HepG2 (cell line): ENCODE data around the gene GRIK4.

Experiments used
- ARID2 ChIP-seq: sonication (generic); formaldehyde crosslinking; IDR thresholded peaks from 2 replicates; pipeline ENCODE4 v1.8.1; 2022; ENCODE audit warnings: mild to moderate bottlenecking, missing genetic modification reagents, borderline replicate concordance
- ATF2 ChIP-seq: sonication (generic); formaldehyde crosslinking; IDR thresholded peaks from 2 replicates; pipeline ENCODE4 v1.4.0; 2020; ENCODE audit warnings: missing genetic modification reagents
- ATF4 ChIP-seq, 2 experiments: fragments of 450-650 bp in 1 of 2; sonication (generic) in 1 of 2; formaldehyde crosslinking; IDR thresholded peaks; 2 replicates each; pipeline versions ENCODE4 v1.5.0 to v1.8.0; 2020 to 2022; ENCODE audit warnings: mild to moderate bottlenecking in 1 of 2, missing genetic modification reagents in 1 of 2
- CTCF ChIP-seq: sonication (generic); formaldehyde crosslinking; IDR thresholded peaks from 2 replicates; pipeline ENCODE4 v1.5.0; 2020; ENCODE audit warnings: mild to moderate bottlenecking, missing genetic modification reagents, moderate library complexity
- FOXP4 ChIP-seq: sonication (generic); formaldehyde crosslinking; IDR thresholded peaks from 2 replicates; pipeline ENCODE4 v1.4.0; 2020; ENCODE audit warnings: missing genetic modification reagents
- NCOA5 ChIP-seq: sonication (generic); formaldehyde crosslinking; IDR thresholded peaks from 2 replicates; pipeline ENCODE4 v1.4.0; 2020; ENCODE audit warnings: missing genetic modification reagents
- NFE2L2 ChIP-seq: fragments of 150-350 bp; IDR thresholded peaks from 2 replicates; pipeline ENCODE4 v1.6.1; 2014; ENCODE audit warnings: low read length
- POLR2A ChIP-seq, 2 experiments: IDR thresholded peaks; 2 replicates each; pipeline ENCODE4 v1.6.1; 2011; ENCODE audit warnings: low read depth in 2 of 2, low read length in 2 of 2, mild to moderate bottlenecking in 1 of 2, moderate library complexity in 1 of 2; ENCODE audit not compliant: insufficient read depth in 1 of 2
- PRDM10 ChIP-seq: sonication (generic); formaldehyde crosslinking; IDR thresholded peaks from 2 replicates; pipeline ENCODE4 v1.4.0; 2020; ENCODE audit warnings: low read depth, missing genetic modification reagents
- U2AF2 ChIP-seq: fragments of 200-400 bp; formaldehyde crosslinking; IDR thresholded peaks from 2 replicates; pipeline ENCODE4 v1.6.1; 2017; ENCODE audit warnings: low read depth, mild to moderate bottlenecking, low read length
- ZFP37 ChIP-seq: sonication (generic); formaldehyde crosslinking; IDR thresholded peaks from 2 replicates; pipeline ENCODE4 v1.4.0; 2020; ENCODE audit warnings: missing genetic modification reagents, borderline replicate concordance
- ZNF33A ChIP-seq: sonication (generic); formaldehyde crosslinking; IDR thresholded peaks from 2 replicates; pipeline ENCODE4 v1.5.1; 2020; ENCODE audit warnings: missing genetic modification reagents, mild to moderate bottlenecking, moderate library complexity, borderline replicate concordance
- TF ChIP-seq, protein P1 (sequence below): sonication (generic); formaldehyde crosslinking; IDR thresholded peaks from 2 replicates; pipeline ENCODE4 v1.5.0; 2020; ENCODE audit warnings: missing genetic modification reagents

DNA sequence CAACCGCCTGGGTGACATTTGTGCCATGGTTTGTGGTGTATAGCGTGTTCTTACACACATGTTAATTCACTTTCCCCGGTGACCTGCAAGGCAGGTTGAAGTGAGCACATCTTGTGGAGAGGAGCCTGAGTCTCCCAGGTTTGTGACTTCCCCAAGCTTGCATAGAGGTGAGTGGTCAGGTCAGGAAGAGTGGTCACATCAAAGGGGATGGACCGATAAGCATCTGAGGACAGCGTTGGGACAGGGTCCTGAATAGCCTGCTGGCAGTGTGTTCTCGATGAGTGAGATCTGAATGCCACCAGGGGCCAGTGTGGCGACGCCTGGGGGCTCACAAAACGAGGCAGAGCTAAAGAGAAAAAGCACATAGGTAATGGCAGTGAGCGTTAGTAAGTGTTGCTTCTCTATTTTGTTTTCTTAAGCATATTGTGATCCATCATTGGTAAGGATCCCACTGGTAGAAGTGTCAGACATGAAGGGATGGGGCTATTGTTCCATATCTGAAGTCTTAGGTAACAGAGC lies 154.6 kb downstream of the GRIK4 start:
- no peak for TF ChIP-seq ARID2 (CRISPR knock-in tag)
- no peak for TF ChIP-seq ZNF33A
- TF ChIP-seq ATF4 (CRISPR knock-in tag; IDR thresholded peaks at IDR 0.05): no peak
- TF ChIP-seq NFE2L2: no peak
- TF ChIP-seq, protein P1, sequence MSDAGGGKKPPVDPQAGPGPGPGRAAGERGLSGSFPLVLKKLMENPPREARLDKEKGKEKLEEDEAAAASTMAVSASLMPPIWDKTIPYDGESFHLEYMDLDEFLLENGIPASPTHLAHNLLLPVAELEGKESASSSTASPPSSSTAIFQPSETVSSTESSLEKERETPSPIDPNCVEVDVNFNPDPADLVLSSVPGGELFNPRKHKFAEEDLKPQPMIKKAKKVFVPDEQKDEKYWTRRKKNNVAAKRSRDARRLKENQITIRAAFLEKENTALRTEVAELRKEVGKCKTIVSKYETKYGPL: no peak
- TF ChIP-seq NCOA5: no peak
- TF ChIP-seq ZFP37: no peak
- no peak for TF ChIP-seq FOXP4 (CRISPR knock-in tag)
- no peak for TF ChIP-seq PRDM10
- peak; percentile 73 for TF ChIP-seq CTCF
- TF ChIP-seq U2AF2: no peak
- no peak for TF ChIP-seq ATF2 (CRISPR knock-in tag)
- TF ChIP-seq POLR2A (IDR thresholded peaks at IDR 0.05; ENCODE audit: insufficient read depth in 1 of 2, low read depth in 2 of 2, low read length in 2 of 2): no peak
